PFSK-1 (cell line): Measurements from ENCODE around the gene CLEC18A.

ENCODE experiments used
- POLR2AphosphoS5 ChIP-seq: IDR thresholded peaks from 2 replicates; pipeline ENCODE4 v1.6.1; 2012; ENCODE audit warnings: low read depth, mild to moderate bottlenecking, control low read depth, low read length, moderate library complexity
- REST ChIP-seq, 2 experiments: IDR thresholded peaks; 2 replicates each; pipeline versions ENCODE4 v1.6.1 to v1.8.0; 2011 to 2012; ENCODE audit warnings: low read depth in 2 of 2, low read length in 2 of 2, control low read depth in 1 of 2, inconsistent platforms in 1 of 2, mild to moderate bottlenecking in 1 of 2, moderate library complexity in 1 of 2; ENCODE audit not compliant: insufficient read depth in 1 of 2
- SIN3A ChIP-seq: IDR thresholded peaks from 2 replicates; pipeline ENCODE4 v1.6.1; 2012; ENCODE audit warnings: mild to moderate bottlenecking, low read length, moderate library complexity, borderline replicate concordance; ENCODE audit not compliant: insufficient read depth
- TAF1 ChIP-seq: IDR thresholded peaks from 2 replicates; pipeline ENCODE4 v1.6.1; 2012; ENCODE audit warnings: low read length, control low read depth, borderline replicate concordance; ENCODE audit not compliant: insufficient read depth

- TF ChIP-seq REST (IDR thresholded peaks at IDR 0.05; ENCODE audit: insufficient read depth in 1 of 2, low read depth in 2 of 2, low read length in 2 of 2) (no peak), TAF1 (no peak), POLR2AphosphoS5 (no peak), SIN3A (no peak)
Measured at GRCh38 chr16:69935740-69936139, 15.4 kb upstream of the CLEC18A start.
